H1 (cell line): Measurements from ENCODE around the gene CORO6. TPM values are rescaled to one million over a fixed set of nuclear protein-coding genes. Genes with fewer than 3 reads are reported as not detected.

ENCODE experiments used
- CTCF ChIA-PET: fragments of 300-600 bp; sonication (Branson Sonifier 250); formaldehyde crosslinking; loops from one replicate; lab custom pipeline; 2021; ENCODE audit not compliant: partially characterized antibody; lab: Charles Lee
- POLR2A ChIA-PET: fragments of 300-600 bp; sonication (Branson Sonifier 250); formaldehyde crosslinking; loops from one replicate; lab custom pipeline; 2021; ENCODE audit warnings: inconsistent platforms; ENCODE audit not compliant: partially characterized antibody; lab: Charles Lee
- DNase-seq, 2 experiments: peaks; one replicate each; pipeline versions ENCODE4 v3.0.0 to v3.0.0-alpha.2; 2010 to 2022; ENCODE audit warnings: low spot score in 2 of 2, low read depth in 1 of 2, mixed read lengths in 1 of 2
- FAIRE-seq: peaks from 2 replicates; lab custom pipeline; 2011; peaks lifted over from hg19 to GRCh38; lab: Jason Lieb, UNC
- H2AFZ ChIP-seq: 2 replicates; pipeline ENCODE4 v1.8.1; 2012; ENCODE audit warnings: low read length, inconsistent platforms
- H2AK5ac ChIP-seq: 2 replicates; pipeline ENCODE4 v1.6.1; 2013; ENCODE audit warnings: low read depth, low read length
- H2BK120ac ChIP-seq: replicated peaks from 2 replicates; pipeline ENCODE3; 2013; ENCODE audit warnings: low read depth, low read length, inconsistent platforms
- H2BK12ac ChIP-seq: 2 replicates; pipeline ENCODE4 v1.6.1; 2013; ENCODE audit warnings: low read depth, low read length
- H2BK15ac ChIP-seq: 2 replicates; pipeline ENCODE4 v1.6.1; 2013; ENCODE audit warnings: low read length
- H2BK20ac ChIP-seq: 2 replicates; pipeline ENCODE4 v1.6.1; 2013; ENCODE audit warnings: low read length
- H2BK5ac ChIP-seq: 2 replicates; pipeline ENCODE4 v1.6.1; 2013; ENCODE audit warnings: low read depth, low read length
- H3K14ac ChIP-seq: 2 replicates; pipeline ENCODE4 v1.6.1; 2013; ENCODE audit warnings: inconsistent platforms; ENCODE audit not compliant: insufficient read length
- H3K18ac ChIP-seq: 2 replicates; pipeline ENCODE4 v1.6.1; 2013; ENCODE audit warnings: low read length; ENCODE audit errors: extremely low read depth
- H3K23ac ChIP-seq: 2 replicates; pipeline ENCODE4 v1.6.1; 2013; ENCODE audit warnings: inconsistent platforms; ENCODE audit not compliant: insufficient read length
- H3K23me2 ChIP-seq: 2 replicates; pipeline ENCODE4 v1.6.1; 2013; ENCODE audit warnings: low read depth, low read length
- H3K27ac ChIP-seq: 2 replicates; pipeline ENCODE4 v1.6.1; 2011; ENCODE audit warnings: low read depth, low read length, inconsistent platforms
- H3K27me3 ChIP-seq, 4 experiments: replicated peaks in 1 of 4; 1 replicate in 1 of 4; 2 replicates in 3 of 4; pipeline versions ENCODE4 v1.6.1 to v1.8.1; 2011 to 2013; ENCODE audit warnings: low read length in 3 of 4, mild to moderate bottlenecking in 3 of 4, inconsistent platforms in 2 of 4, mixed read lengths in 2 of 4, moderate library complexity in 1 of 4; ENCODE audit not compliant: control insufficient read depth in 3 of 4, insufficient read depth in 3 of 4; ENCODE audit errors: extremely low read depth in 1 of 4
- H3K36me3 ChIP-seq, 4 experiments: 2 replicates each; pipeline versions ENCODE4 v1.6.1 to v1.8.1; 2011 to 2013; ENCODE audit warnings: mild to moderate bottlenecking in 4 of 4, low read length in 3 of 4, moderate library complexity in 2 of 4, control low read depth in 1 of 4, inconsistent platforms in 1 of 4; ENCODE audit not compliant: insufficient read depth in 4 of 4, control insufficient read depth in 2 of 4
- H3K4ac ChIP-seq: replicated peaks from 2 replicates; pipeline ENCODE3; 2013; ENCODE audit warnings: low read length, low read depth, mixed read lengths, inconsistent platforms; ENCODE audit not compliant: insufficient read length
- H3K4me1 ChIP-seq, 4 experiments: replicated peaks in 1 of 4; 1 replicate in 1 of 4; 2 replicates in 3 of 4; pipeline versions ENCODE4 v1.6.1 to v1.8.1; 2011 to 2013; ENCODE audit warnings: low read length in 3 of 4, inconsistent platforms in 2 of 4, mixed read lengths in 1 of 4; ENCODE audit not compliant: insufficient read depth in 4 of 4, control insufficient read depth in 3 of 4
- H3K4me2 ChIP-seq, 2 experiments: 2 replicates each; pipeline versions ENCODE4 v1.6.1 to v1.8.1; 2011 to 2013; ENCODE audit warnings: low read depth in 2 of 2, low read length in 2 of 2, control low read depth in 1 of 2, inconsistent platforms in 1 of 2, mild to moderate bottlenecking in 1 of 2; ENCODE audit not compliant: insufficient read depth in 1 of 2
- H3K4me3 ChIP-seq, 4 experiments: fragments of 200-600, 300-600 bp in 1 of 4; sonication (generic), shearing (Covaris generic), sonication (Bioruptor Twin) in 1 of 4; 2 replicates each; pipeline versions ENCODE4 v1.5.1 to v1.8.1; 2011 to 2016; ENCODE audit warnings: low read length in 4 of 4, low read depth in 3 of 4, control low read depth in 2 of 4, inconsistent platforms in 2 of 4, mild to moderate bottlenecking in 2 of 4, mixed read lengths in 1 of 4, moderate library complexity in 1 of 4; ENCODE audit not compliant: insufficient read depth in 2 of 4; ENCODE audit errors: extremely low read depth in 1 of 4
- H3K56ac ChIP-seq: replicated peaks from 2 replicates; pipeline ENCODE3; 2013; ENCODE audit warnings: low read depth, mild to moderate bottlenecking, mixed read lengths, low read length, inconsistent platforms; ENCODE audit not compliant: insufficient read length
- H3K79me1 ChIP-seq: 2 replicates; pipeline ENCODE4 v1.6.1; 2013; ENCODE audit warnings: low read depth, low read length, control low read depth
- H3K79me2 ChIP-seq, 2 experiments: 2 replicates each; pipeline versions ENCODE4 v1.6.1 to v1.8.1; 2012 to 2013; ENCODE audit warnings: low read length in 2 of 2, mild to moderate bottlenecking in 2 of 2, inconsistent platforms in 1 of 2; ENCODE audit not compliant: insufficient read depth in 2 of 2, control insufficient read depth in 1 of 2
- H3K9ac ChIP-seq, 4 experiments: replicated peaks in 1 of 4; 1 replicate in 1 of 4; 2 replicates in 3 of 4; pipeline versions ENCODE4 v1.6.1 to v1.8.1; 2011 to 2013; ENCODE audit warnings: low read depth in 3 of 4, low read length in 3 of 4, control low read depth in 2 of 4, mild to moderate bottlenecking in 2 of 4, moderate library complexity in 2 of 4, inconsistent platforms in 1 of 4; ENCODE audit errors: extremely low read depth in 1 of 4
- H3K9me3 ChIP-seq, 2 experiments: 2 replicates each; pipeline versions ENCODE4 v1.6.1 to v1.8.1; 2012 to 2013; ENCODE audit warnings: mild to moderate bottlenecking in 2 of 2, moderate library complexity in 2 of 2, control low read depth in 1 of 2, inconsistent platforms in 1 of 2, low read depth in 1 of 2, low read length in 1 of 2, mixed read lengths in 1 of 2; ENCODE audit not compliant: insufficient read depth in 2 of 2
- H4K20me1 ChIP-seq, 2 experiments: replicated peaks in 1 of 2; 2 replicates each; pipeline versions ENCODE3 to v1.8.1; 2011 to 2013; ENCODE audit warnings: inconsistent platforms in 2 of 2, low read length in 2 of 2, mild to moderate bottlenecking in 1 of 2; ENCODE audit not compliant: insufficient read depth in 2 of 2, control insufficient read depth in 1 of 2
- H4K5ac ChIP-seq: 2 replicates; pipeline ENCODE4 v1.6.1; 2013; ENCODE audit warnings: low read length, low read depth, mixed read lengths, inconsistent platforms; ENCODE audit not compliant: insufficient read length
- H4K8ac ChIP-seq: 2 replicates; pipeline ENCODE4 v1.8.0; 2013; ENCODE audit warnings: mild to moderate bottlenecking, moderate library complexity, low read length, inconsistent platforms; ENCODE audit not compliant: insufficient read depth; ENCODE audit errors: extremely low read depth
- H4K91ac ChIP-seq: replicated peaks from 2 replicates; pipeline ENCODE3; 2013; ENCODE audit warnings: low read length, mixed read lengths, inconsistent platforms; ENCODE audit not compliant: insufficient read length
- BCL11A ChIP-seq, 2 experiments: IDR thresholded peaks; one replicate each; pipeline ENCODE4 v1.6.1; 2011; ENCODE audit warnings: low read depth in 2 of 2, low read length in 2 of 2, mild to moderate bottlenecking in 2 of 2
- BRCA1 ChIP-seq: IDR thresholded peaks from 2 replicates; pipeline ENCODE4 v1.6.1; 2012; ENCODE audit warnings: low read depth, low read length, improper control_type of control experiment
- CHD1 ChIP-seq: IDR thresholded peaks from 2 replicates; pipeline ENCODE4 v1.6.1; 2012; ENCODE audit warnings: low read depth, low read length, improper control_type of control experiment
- EGR1 ChIP-seq: IDR thresholded peaks from 2 replicates; pipeline ENCODE4 v1.6.1; 2011; ENCODE audit warnings: low read depth, low read length, borderline replicate concordance
- FOSL1 ChIP-seq: IDR thresholded peaks from 2 replicates; pipeline ENCODE4 v1.6.1; 2011; ENCODE audit warnings: mild to moderate bottlenecking, low read depth, low read length, moderate library complexity; ENCODE audit not compliant: insufficient read depth
- MAX ChIP-seq: IDR thresholded peaks from 2 replicates; pipeline ENCODE4 v1.6.1; 2012; ENCODE audit warnings: inconsistent platforms
- NANOG ChIP-seq: IDR thresholded peaks from 2 replicates; pipeline ENCODE4 v1.6.1; 2011; ENCODE audit warnings: low read length, low read depth, mild to moderate bottlenecking, inconsistent platforms; ENCODE audit not compliant: insufficient read depth, poor library complexity, severe bottlenecking
- NRF1 ChIP-seq: IDR thresholded peaks from 2 replicates; pipeline ENCODE4 v1.6.1; 2011; ENCODE audit warnings: mild to moderate bottlenecking, low read depth, low read length, improper control_type of control experiment
- RBBP5 ChIP-seq: IDR thresholded peaks from 2 replicates; pipeline ENCODE4 v1.7.1; 2012; ENCODE audit warnings: low read depth, mild to moderate bottlenecking, inconsistent platforms, low read length, moderate library complexity, borderline replicate concordance
- RNF2 ChIP-seq: fragments of 200-900, 300-1000 bp; sonication (generic); IDR thresholded peaks from 2 replicates; pipeline ENCODE4 v1.7.1; 2016; ENCODE audit warnings: borderline replicate concordance, low read depth, mild to moderate bottlenecking, antibody characterized with exemption, low read length; ENCODE audit not compliant: poor library complexity, severe bottlenecking; ENCODE audit errors: missing control alignments
- SP2 ChIP-seq: IDR thresholded peaks from 2 replicates; pipeline ENCODE4 v1.6.1; 2012; ENCODE audit warnings: mild to moderate bottlenecking, low read length, inconsistent platforms
- TAF1 ChIP-seq: IDR thresholded peaks from 2 replicates; pipeline ENCODE4 v1.6.1; 2011; ENCODE audit warnings: mild to moderate bottlenecking, low read depth, low read length
- TEAD4 ChIP-seq: IDR thresholded peaks from 2 replicates; pipeline ENCODE4 v1.6.1; 2012; ENCODE audit warnings: low read depth, low read length, inconsistent platforms, mixed read lengths
- YY1 ChIP-seq: IDR thresholded peaks from 2 replicates; pipeline ENCODE4 v1.6.1; 2011; ENCODE audit warnings: low read depth, mild to moderate bottlenecking, low read length
- WGBS, 2 experiments: shearing (Covaris generic) in 1 of 2; methylation state at CpG; one replicate each; pipeline versions ENCODE4 v1.1.6 to v1.1.7; 2013 to 2015; ENCODE audit warnings: low lambda C conversion rate in 2 of 2, mixed read lengths in 2 of 2, inconsistent platforms in 1 of 2, low coverage in 1 of 2, missing lambda C conversion rate in 1 of 2; ENCODE audit not compliant: insufficient replicate concordance in 2 of 2, insufficient coverage in 1 of 2, insufficient read length in 1 of 2; ENCODE audit errors: extremely low coverage in 1 of 2, missing lambda C conversion rate in 1 of 2; 5-methylcytosine and 5-hydroxymethylcytosine counted together
- polyA plus RNA-seq, 7 experiments: library from polyadenylated mRNA; depleted of rRNA in 3 of 7; stranded (reverse) in 5 of 7; unstranded in 2 of 7; fragments of >200 nt in 5 of 7; fragments of 200-250 nt in 2 of 7; gene quantifications; 1 replicate in 5 of 7; 2 replicates in 1 of 7; 4 replicates in 1 of 7; pipeline versions ENCODE4 v1.2.1 to v1.2.3, GENCODE V29; 2011 to 2013; ENCODE audit warnings: missing spikeins in 2 of 7, mixed read lengths in 2 of 7
- total RNA-seq: library from RNA; stranded (reverse); fragmentation: NEBNext Ultra II Directional; extraction: Animal tissue kit (Norgen Biotek cat#: 25700); gene quantifications from 2 replicates; pipeline ENCODE4 v1.2.1, GENCODE V29; 2021

CORO6 gene
- total and polyA plus RNA-seq, 2 of the 8 experiments (the other 6 are each of a cell fraction or from before 2014, with no cell fraction given), result 2.5 to 8.6 TPM

GRCh38 chr17:29571486-29571882, 51.2 kb downstream of the CORO6 start:
- H2AK5ac ChIP-seq, result no peak overlapping the region
- H3K9me3 ChIP-seq, result no peaks in the 10 kb centered on the region
- H3K18ac ChIP-seq, result no peak overlapping the region
- no peak overlapping the region for H4K91ac ChIP-seq
- H4K8ac ChIP-seq, result no peak overlapping the region; the same call in 1 of the 2 replicates
- H3K23ac ChIP-seq, result no peak overlapping the region
- no peaks in the 10 kb centered on the region for H3K79me1 ChIP-seq
- H3K4me2 ChIP-seq, result no peak overlapping the region
- H3K27ac ChIP-seq, result no peak overlapping the region
- no peak overlapping the region for H3K9ac ChIP-seq
- no peak overlapping the region for H2AFZ ChIP-seq
- no peak overlapping the region for H2BK15ac ChIP-seq
- peaks cover 0 to 9% (median 7%) of the 10 kb centered on the region in 4 experiments; a peak in 5 of 7 replicates for H3K4me1 ChIP-seq
- 93% methylated on average over 6 of the region's 6 CpGs; no CpG with 5 or more reads in 1 of the 2 experiments for WGBS, 2 experiments
- FAIRE-seq, result no peak
- peaks cover 19% of the 10 kb centered on the region for H3K23me2 ChIP-seq
- no peak overlapping the region for H2BK5ac ChIP-seq
- H4K20me1 ChIP-seq, result peaks cover 0 to 1% of the 10 kb centered on the region in 2 experiments
- H3K4ac ChIP-seq, result no peak overlapping the region
- H2BK20ac ChIP-seq, result no peak overlapping the region
- no peak overlapping the region for H3K4me3 ChIP-seq
- no peak overlapping the region for H2BK12ac ChIP-seq
- CTCF ChIA-PET, result interaction anchor here (0.7 to 15.3 kb wide), 9 partner anchors 12 to 447 kb away, joined by 3 to 167 read pairs (median 5); partner anchors contain the start of genes ANKRD13B, CORO6 and TAOK1
- H3K14ac ChIP-seq, result no peak overlapping the region
- H3K27me3 ChIP-seq, result peaks cover 2 to 24% (median 13%) of the 10 kb centered on the region in 4 experiments; a peak in 6 of 7 replicates
- POLR2A ChIA-PET, result interaction anchor here (1.3 to 2.5 kb wide), 2 partner anchors 14 to 277 kb away, joined by 3 to 6 read pairs; partner anchors contain the start of gene NUFIP2
- no peak overlapping the region for H2BK120ac ChIP-seq
- H3K36me3 ChIP-seq, result peaks cover 3 to 16% (median 10%) of the 10 kb centered on the region in 4 experiments; a peak in 6 of 8 replicates
- H3K79me2 ChIP-seq, result no peaks in the 10 kb centered on the region
- no peak for DNase-seq
- no peak overlapping the region for H3K56ac ChIP-seq
- no peak overlapping the region for H4K5ac ChIP-seq
- TF ChIP-seq CHD1 (no peak), BRCA1 (no peak), SP2 (no peak), NANOG (no peak), NRF1 (no peak), YY1 (no peak), RNF2 (no peak), MAX (no peak), RBBP5 (no peak), TEAD4 (no peak), BCL11A (IDR thresholded peaks at IDR 0.05; ENCODE audit: low read depth in 2 of 2, low read length in 2 of 2) (no peak), EGR1 (no peak), FOSL1 (no peak), TAF1 (no peak)
